ENCODE data around the gene FAIM. TPM values are rescaled to one million over a fixed set of nuclear protein-coding genes. Genes with fewer than 3 reads are reported as not detected.
"Not testable (repeated sequence)": the region's sequence is repeated elsewhere in the genome, so short reads cannot be mapped to it uniquely, and the experiment has no call there.

FAIM gene, protein sequence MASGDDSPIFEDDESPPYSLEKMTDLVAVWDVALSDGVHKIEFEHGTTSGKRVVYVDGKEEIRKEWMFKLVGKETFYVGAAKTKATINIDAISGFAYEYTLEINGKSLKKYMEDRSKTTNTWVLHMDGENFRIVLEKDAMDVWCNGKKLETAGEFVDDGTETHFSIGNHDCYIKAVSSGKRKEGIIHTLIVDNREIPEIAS
- 9.7 and 13.0 TPM in 2 replicates for total RNA-seq

DNA sequence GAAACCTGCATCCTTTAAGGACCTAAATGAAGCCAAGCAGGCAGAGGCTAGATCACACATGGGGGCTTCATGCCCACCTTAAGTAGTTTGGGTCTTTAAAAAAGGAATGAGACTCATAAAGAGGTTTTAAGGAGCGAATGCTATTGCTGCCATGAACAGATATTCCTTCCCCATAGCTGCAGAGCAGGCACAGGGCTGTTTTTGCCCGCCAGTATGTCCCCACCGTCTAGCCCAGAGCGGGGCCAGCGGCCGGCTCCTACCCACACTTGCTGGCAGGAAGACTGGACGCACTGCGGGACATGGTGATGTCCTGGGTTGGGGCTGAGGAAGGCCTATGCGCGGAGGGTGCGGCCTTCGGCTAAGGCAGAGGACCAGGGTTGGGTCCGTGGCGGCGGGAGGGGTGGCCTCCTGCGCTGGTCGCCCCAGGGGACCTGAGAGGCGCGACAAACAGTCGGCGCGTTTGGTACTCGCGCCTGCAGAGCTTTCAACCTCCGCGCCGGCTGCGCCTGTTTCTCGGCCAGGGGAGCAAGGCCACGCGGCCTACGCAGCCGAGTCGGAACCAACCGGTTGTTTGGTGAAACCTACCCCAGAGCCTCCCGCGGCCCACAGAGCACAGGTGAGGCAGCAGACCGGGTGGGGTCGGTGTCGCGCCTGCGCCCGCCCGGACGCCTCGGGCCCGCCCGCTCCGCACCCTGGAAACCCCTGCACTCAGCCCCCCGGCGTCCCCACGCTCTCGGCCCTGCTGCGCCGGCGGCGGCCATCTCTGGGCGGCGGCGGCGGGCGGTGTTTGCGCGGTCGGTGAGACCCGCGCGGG is at the start of gene FAIM:
Gene FAIM, plus strand, starts transcription at position 450 of the 814 bp plus-strand sequence. CDS start 10,956 bp downstream, outside the sequence.
- H3K36me3 ChIP-seq (ENCODE audit: insufficient read depth, low read length), result no peaks in the 10 kb centered on the region
- peak within 1 kb of the TSS; percentile 86 for H3K4me3 ChIP-seq (ENCODE audit: insufficient read depth, low read length)
- H3K4me1 ChIP-seq (ENCODE audit: insufficient read depth, low read length), result peaks cover 9% of the 10 kb centered on the region
- TF ChIP-seq CTCF (IDR thresholded peaks at IDR 0.05; ENCODE audit: extremely low read depth, low read depth, low read length), result no peak
- H2AFZ ChIP-seq (ENCODE audit: low read length), result peak within 1 kb of the TSS; percentile 80
- H4K20me1 ChIP-seq (ENCODE audit: insufficient read depth, low read length), result no peaks in the 10 kb centered on the region
- peaks cover 17% of the 10 kb centered on the region for H3K79me2 ChIP-seq (ENCODE audit: insufficient read depth, low read length)
- H3K9me3 ChIP-seq (ENCODE audit: low read depth, low read length), result no peaks in the 10 kb centered on the region
- H3K4me2 ChIP-seq (ENCODE audit: insufficient read depth, low read length), result peak within 1 kb of the TSS; percentile 73
- peak within 1 kb of the TSS; percentile 77 for H3K27ac ChIP-seq (ENCODE audit: low read depth, low read length)
- DNase-seq (ENCODE audit: insufficient read length, low spot score, missing footprints), result peak; percentile 94
- H3K27me3 ChIP-seq (ENCODE audit: insufficient read depth, low read length), result no peaks in the 10 kb centered on the region

DNA sequence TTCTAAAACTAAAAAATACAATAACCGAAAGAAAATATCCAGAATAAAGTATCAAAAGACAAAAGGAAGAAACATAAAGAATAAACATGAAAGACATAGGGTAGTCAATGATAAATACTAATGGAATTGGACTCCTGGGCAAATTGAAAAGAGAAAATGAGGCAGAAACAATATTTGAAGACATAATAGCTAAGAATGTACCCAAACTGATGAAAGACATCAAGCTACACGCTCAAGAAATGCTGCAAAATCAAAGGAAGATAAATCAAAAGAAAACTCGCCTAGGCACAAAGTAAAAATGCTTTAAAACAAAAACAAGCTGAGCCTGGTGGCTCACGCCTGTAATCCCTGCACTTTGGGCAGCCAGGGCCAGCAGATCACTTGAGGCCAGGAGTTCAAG is 49.4 kb upstream of the FAIM start:
- TF ChIP-seq CTCF (IDR thresholded peaks at IDR 0.05; ENCODE audit: extremely low read depth, low read depth, low read length), result no peak
- H3K4me2 ChIP-seq (ENCODE audit: insufficient read depth, low read length), result no peak overlapping the region
- no peak overlapping the region for H3K27ac ChIP-seq (ENCODE audit: low read depth, low read length)
- H2AFZ ChIP-seq (ENCODE audit: low read length), result no peak overlapping the region
- no peaks in the 10 kb centered on the region for H3K36me3 ChIP-seq (ENCODE audit: insufficient read depth, low read length)
- H3K4me3 ChIP-seq (ENCODE audit: insufficient read depth, low read length), result no peak overlapping the region
- no peaks in the 10 kb centered on the region for H3K4me1 ChIP-seq (ENCODE audit: insufficient read depth, low read length)
- no peaks in the 10 kb centered on the region for H4K20me1 ChIP-seq (ENCODE audit: insufficient read depth, low read length)
- H3K9me3 ChIP-seq (ENCODE audit: low read depth, low read length), result no peaks in the 10 kb centered on the region
- H3K27me3 ChIP-seq (ENCODE audit: insufficient read depth, low read length), result no peaks in the 10 kb centered on the region
- DNase-seq (ENCODE audit: insufficient read length, low spot score, missing footprints), result no peak
- no peaks in the 10 kb centered on the region for H3K79me2 ChIP-seq (ENCODE audit: insufficient read depth, low read length)

GRCh38 chr3:138560501-138560900 is 48.1 kb upstream of the FAIM start:
- no peak overlapping the region for H3K4me2 ChIP-seq (ENCODE audit: insufficient read depth, low read length)
- H3K27ac ChIP-seq (ENCODE audit: low read depth, low read length), result no peak overlapping the region
- H3K27me3 ChIP-seq (ENCODE audit: insufficient read depth, low read length), result no peaks in the 10 kb centered on the region
- H3K4me1 ChIP-seq (ENCODE audit: insufficient read depth, low read length), result no peaks in the 10 kb centered on the region
- H3K9me3 ChIP-seq (ENCODE audit: low read depth, low read length), result no peaks in the 10 kb centered on the region
- TF ChIP-seq CTCF (IDR thresholded peaks at IDR 0.05; ENCODE audit: extremely low read depth, low read depth, low read length), result no peak
- no peak overlapping the region for H3K4me3 ChIP-seq (ENCODE audit: insufficient read depth, low read length)
- H3K36me3 ChIP-seq (ENCODE audit: insufficient read depth, low read length), result no peaks in the 10 kb centered on the region
- no peak for DNase-seq (ENCODE audit: insufficient read length, low spot score, missing footprints)
- no peak overlapping the region for H2AFZ ChIP-seq (ENCODE audit: low read length)
- H3K79me2 ChIP-seq (ENCODE audit: insufficient read depth, low read length), result no peaks in the 10 kb centered on the region
- no peaks in the 10 kb centered on the region for H4K20me1 ChIP-seq (ENCODE audit: insufficient read depth, low read length)

DNA sequence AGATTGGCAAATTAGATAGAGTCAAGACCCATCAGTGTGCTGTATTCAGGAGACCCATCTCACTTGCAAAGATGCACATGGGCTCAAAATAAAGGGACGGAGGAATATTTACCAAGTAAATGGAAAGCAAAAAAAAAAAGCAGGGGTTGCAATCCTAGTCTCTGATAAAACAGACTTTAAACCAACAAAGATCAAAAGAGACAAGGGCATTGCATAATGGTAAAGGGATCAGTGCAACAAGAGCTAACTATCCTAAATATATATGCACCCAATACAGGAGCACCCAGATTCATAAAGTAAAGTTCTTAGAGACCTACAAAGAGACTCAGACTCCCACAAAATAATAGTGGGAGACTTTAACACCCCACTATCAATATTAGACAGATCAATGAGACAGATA is 45.7 kb upstream of the FAIM start:
- H3K27me3 ChIP-seq (ENCODE audit: insufficient read depth, low read length); H3K27ac ChIP-seq (ENCODE audit: low read depth, low read length); H3K36me3 ChIP-seq (ENCODE audit: insufficient read depth, low read length); H3K9me3 ChIP-seq (ENCODE audit: low read depth, low read length); H4K20me1 ChIP-seq (ENCODE audit: insufficient read depth, low read length); H3K4me3 ChIP-seq (ENCODE audit: insufficient read depth, low read length); H2AFZ ChIP-seq (ENCODE audit: low read length); H3K79me2 ChIP-seq (ENCODE audit: insufficient read depth, low read length); H3K4me2 ChIP-seq (ENCODE audit: insufficient read depth, low read length); DNase-seq (ENCODE audit: insufficient read length, low spot score, missing footprints); H3K4me1 ChIP-seq (ENCODE audit: insufficient read depth, low read length): not testable (repeated sequence)

DNA sequence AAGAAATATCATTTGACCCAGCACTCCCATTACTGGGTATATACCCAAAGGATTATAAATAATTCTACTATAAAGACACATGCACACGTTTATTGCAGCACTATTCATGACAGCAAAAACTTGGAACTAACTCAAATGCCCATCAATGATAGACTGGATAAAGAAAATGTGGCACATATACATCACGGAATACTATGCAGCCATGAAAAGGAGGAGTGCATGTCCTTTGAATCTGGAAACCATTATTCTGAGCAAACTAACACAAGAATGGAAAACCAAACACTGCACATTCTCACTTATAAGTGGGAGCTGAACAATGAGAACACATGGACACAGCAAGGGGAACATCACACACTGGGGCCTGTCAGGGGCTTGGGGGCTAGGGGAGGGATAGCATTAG is 42.3 kb upstream of the FAIM start:
- not testable (repeated sequence) for H3K4me1 ChIP-seq (ENCODE audit: insufficient read depth, low read length); DNase-seq (ENCODE audit: insufficient read length, low spot score, missing footprints); H3K36me3 ChIP-seq (ENCODE audit: insufficient read depth, low read length); H3K27me3 ChIP-seq (ENCODE audit: insufficient read depth, low read length); H3K9me3 ChIP-seq (ENCODE audit: low read depth, low read length); H2AFZ ChIP-seq (ENCODE audit: low read length); H3K4me3 ChIP-seq (ENCODE audit: insufficient read depth, low read length); H3K27ac ChIP-seq (ENCODE audit: low read depth, low read length); H3K4me2 ChIP-seq (ENCODE audit: insufficient read depth, low read length); H3K79me2 ChIP-seq (ENCODE audit: insufficient read depth, low read length); H4K20me1 ChIP-seq (ENCODE audit: insufficient read depth, low read length)
